ENCODE results near the gene MAP2K6. TPM values are rescaled to one million over a fixed set of nuclear protein-coding genes. Genes with fewer than 3 reads are reported as not detected.

Gene MAP2K6
- total RNA-seq, 1 experiment from 2014 or later, result 106 TPM

DNA sequence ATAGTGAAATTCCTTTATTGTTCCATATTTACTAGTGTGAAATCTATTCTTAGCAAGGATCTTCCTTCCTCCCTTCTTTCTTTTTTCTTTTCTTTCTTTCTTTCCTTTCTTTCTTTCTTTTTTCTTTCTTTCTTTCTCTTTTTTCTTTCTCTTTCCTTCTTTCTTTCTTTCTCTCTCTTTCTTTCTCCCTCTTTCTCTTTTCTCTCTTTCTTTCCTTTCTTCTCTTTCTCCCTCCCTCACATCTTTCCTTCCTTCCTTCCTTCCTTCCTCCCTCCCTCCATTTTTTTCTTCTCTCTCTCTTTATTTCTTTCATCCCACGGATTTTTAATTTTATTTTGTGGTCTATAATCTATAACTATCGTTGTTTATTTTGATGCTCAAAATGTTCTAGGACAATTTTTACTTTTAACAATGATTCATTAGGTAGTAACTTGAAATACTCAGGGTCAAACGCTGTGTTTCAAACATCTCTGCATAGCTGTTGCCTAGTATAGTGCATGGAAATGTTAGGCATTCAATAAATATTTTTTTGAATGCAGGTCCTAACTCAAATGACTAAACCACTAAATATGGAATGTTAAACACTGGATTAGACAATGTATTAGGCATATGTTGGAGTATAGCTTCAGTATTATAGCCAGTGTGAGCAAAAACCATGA is 178.3 kb downstream of the MAP2K6 start:
- no peaks in the 10 kb centered on the region; the same call in 1 of the 2 replicates for H3K9me2 ChIP-seq (replicated peaks; ENCODE audit: insufficient read depth, low read length)
- H3K27me3 ChIP-seq (ENCODE audit: low read length), result no peaks in the 10 kb centered on the region
- no peak overlapping the region for H3K27ac ChIP-seq (ENCODE audit: low read length)
- no peaks in the 10 kb centered on the region for H3K9me3 ChIP-seq (ENCODE audit: low read length)
- H2AFZ ChIP-seq (ENCODE audit: low read length), result no peak overlapping the region
- H3K4me2 ChIP-seq (ENCODE audit: low read depth, low read length, poor library complexity, severe bottlenecking), result no peak overlapping the region
- no peaks in the 10 kb centered on the region for H3K79me2 ChIP-seq (ENCODE audit: low read length)
- no peaks in the 10 kb centered on the region for H3K4me1 ChIP-seq (ENCODE audit: low read length)
- no peaks in the 10 kb centered on the region for H4K20me1 ChIP-seq (ENCODE audit: insufficient read depth, low read depth, low read length)
- H3K4me3 ChIP-seq (ENCODE audit: low read length), result no peak overlapping the region
- no peak for DNase-seq
- H3K36me3 ChIP-seq (ENCODE audit: insufficient read depth, low read length), result no peaks in the 10 kb centered on the region
- no peak overlapping the region for H3K9ac ChIP-seq (ENCODE audit: low read length)

GRCh38 chr17:69593351-69593715 is 178.8 kb downstream of the MAP2K6 start:
- DNase-seq, result no peak
- H4K20me1 ChIP-seq (ENCODE audit: insufficient read depth, low read depth, low read length), result no peaks in the 10 kb centered on the region
- no peaks in the 10 kb centered on the region for H3K79me2 ChIP-seq (ENCODE audit: low read length)
- H3K9ac ChIP-seq (ENCODE audit: low read length), result no peak overlapping the region
- no peak overlapping the region for H3K4me3 ChIP-seq (ENCODE audit: low read length)
- H3K27ac ChIP-seq (ENCODE audit: low read length), result no peak overlapping the region
- no peaks in the 10 kb centered on the region; the same call in 1 of the 2 replicates for H3K9me2 ChIP-seq (replicated peaks; ENCODE audit: insufficient read depth, low read length)
- no peaks in the 10 kb centered on the region for H3K4me1 ChIP-seq (ENCODE audit: low read length)
- no peak overlapping the region for H3K4me2 ChIP-seq (ENCODE audit: low read depth, low read length, poor library complexity, severe bottlenecking)
- no peaks in the 10 kb centered on the region for H3K27me3 ChIP-seq (ENCODE audit: low read length)
- H2AFZ ChIP-seq (ENCODE audit: low read length), result no peak overlapping the region
- H3K36me3 ChIP-seq (ENCODE audit: insufficient read depth, low read length), result no peaks in the 10 kb centered on the region
- H3K9me3 ChIP-seq (ENCODE audit: low read length), result no peaks in the 10 kb centered on the region

DNA sequence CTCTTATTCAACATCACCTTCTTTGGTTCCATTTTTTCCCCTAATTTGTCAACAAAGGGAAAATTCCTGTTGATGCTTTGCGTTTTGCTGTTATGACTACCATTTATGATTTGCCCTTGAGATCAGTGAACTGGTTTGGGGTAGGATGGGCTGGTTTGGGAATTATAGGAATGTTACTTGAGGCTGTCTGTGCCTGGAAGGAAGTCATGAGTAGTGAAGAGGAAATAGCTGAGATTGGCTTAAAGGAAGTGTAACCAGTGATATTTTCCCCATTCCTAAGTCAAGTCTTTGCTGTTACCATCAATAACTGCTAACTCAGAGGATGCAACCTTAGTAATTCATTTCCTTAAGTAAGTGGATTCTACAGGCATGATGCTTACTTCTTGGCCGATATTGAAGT is 179.2 kb downstream of the MAP2K6 start:
- DNase-seq, result peak; percentile 1
- no peaks in the 10 kb centered on the region; the same call in 1 of the 2 replicates for H3K9me2 ChIP-seq (replicated peaks; ENCODE audit: insufficient read depth, low read length)
- no peaks in the 10 kb centered on the region for H3K79me2 ChIP-seq (ENCODE audit: low read length)
- no peaks in the 10 kb centered on the region for H3K36me3 ChIP-seq (ENCODE audit: insufficient read depth, low read length)
- H3K27me3 ChIP-seq (ENCODE audit: low read length), result no peaks in the 10 kb centered on the region
- no peak overlapping the region for H3K9ac ChIP-seq (ENCODE audit: low read length)
- H3K27ac ChIP-seq (ENCODE audit: low read length), result no peak overlapping the region
- no peak overlapping the region for H3K4me3 ChIP-seq (ENCODE audit: low read length)
- no peak overlapping the region for H3K4me2 ChIP-seq (ENCODE audit: low read depth, low read length, poor library complexity, severe bottlenecking)
- H2AFZ ChIP-seq (ENCODE audit: low read length), result no peak overlapping the region
- no peaks in the 10 kb centered on the region for H4K20me1 ChIP-seq (ENCODE audit: insufficient read depth, low read depth, low read length)
- no peaks in the 10 kb centered on the region for H3K4me1 ChIP-seq (ENCODE audit: low read length)
- H3K9me3 ChIP-seq (ENCODE audit: low read length), result no peaks in the 10 kb centered on the region

DNA sequence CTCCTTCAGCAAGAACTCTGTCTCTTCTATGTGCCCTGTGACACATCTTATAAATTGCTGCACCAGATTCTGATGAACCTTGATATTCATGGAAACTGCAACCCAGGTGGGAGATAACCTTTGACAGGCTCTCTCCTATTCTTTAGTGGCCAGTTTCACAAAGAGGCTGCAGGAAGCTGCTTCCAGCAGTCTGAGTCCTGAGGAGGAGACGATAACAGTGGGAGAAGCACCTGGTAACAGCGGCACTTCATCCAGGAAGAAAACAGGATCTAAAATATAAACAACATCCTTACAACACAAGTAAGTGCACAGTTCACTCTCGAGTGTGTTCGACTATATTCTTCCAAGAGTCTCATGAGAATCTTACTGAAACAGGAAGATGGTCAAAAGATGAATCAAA is 180.1 kb downstream of the MAP2K6 start:
- no peak overlapping the region for H3K9ac ChIP-seq (ENCODE audit: low read length)
- H3K27ac ChIP-seq (ENCODE audit: low read length), result no peak overlapping the region
- H3K27me3 ChIP-seq (ENCODE audit: low read length), result no peaks in the 10 kb centered on the region

GRCh38 chr17:69596141-69596540 is 181.6 kb downstream of the MAP2K6 start:
- H3K4me2 ChIP-seq (ENCODE audit: low read depth, low read length, poor library complexity, severe bottlenecking), result no peak overlapping the region

More for the DNA sequence above, 180.1 kb downstream of the MAP2K6 start:
- H3K4me2 ChIP-seq (ENCODE audit: low read depth, low read length, poor library complexity, severe bottlenecking), result no peak overlapping the region
- no peaks in the 10 kb centered on the region for H3K4me1 ChIP-seq (ENCODE audit: low read length)
- H3K36me3 ChIP-seq (ENCODE audit: insufficient read depth, low read length), result no peaks in the 10 kb centered on the region
- no peaks in the 10 kb centered on the region for H3K9me3 ChIP-seq (ENCODE audit: low read length)
- DNase-seq, result peak; percentile 16
- H3K9me2 ChIP-seq (replicated peaks; ENCODE audit: insufficient read depth, low read length), result no peaks in the 10 kb centered on the region; the same call in 1 of the 2 replicates
- H3K79me2 ChIP-seq (ENCODE audit: low read length), result no peaks in the 10 kb centered on the region
- H3K4me3 ChIP-seq (ENCODE audit: low read length), result no peak overlapping the region
- H2AFZ ChIP-seq (ENCODE audit: low read length), result no peak overlapping the region
- H4K20me1 ChIP-seq (ENCODE audit: insufficient read depth, low read depth, low read length), result no peaks in the 10 kb centered on the region

GRCh38 chr17:69597898-69598692 is 183.6 kb downstream of the MAP2K6 start:
- Histone ChIP-seq H3K27me3 (ENCODE audit: low read length) (no peaks in the 10 kb centered on the region), H3K9ac (ENCODE audit: low read length) (no peak overlapping the region), H3K4me2 (ENCODE audit: low read depth, low read length, poor library complexity, severe bottlenecking) (no peak overlapping the region), H3K4me1 (ENCODE audit: low read length) (peaks cover 5% of the 10 kb centered on the region), H3K79me2 (ENCODE audit: low read length) (no peaks in the 10 kb centered on the region), H3K27ac (ENCODE audit: low read length) (no peak overlapping the region), H2AFZ (ENCODE audit: low read length) (no peak overlapping the region), H3K9me2 (replicated peaks; ENCODE audit: insufficient read depth, low read length) (no peaks in the 10 kb centered on the region; the same call in 1 of the 2 replicates), H4K20me1 (ENCODE audit: insufficient read depth, low read depth, low read length) (no peaks in the 10 kb centered on the region), H3K4me3 (ENCODE audit: low read length) (no peak overlapping the region), H3K36me3 (ENCODE audit: insufficient read depth, low read length) (no peaks in the 10 kb centered on the region), H3K9me3 (ENCODE audit: low read length) (no peaks in the 10 kb centered on the region)
- DNase-seq, result no peak

More at GRCh38 chr17:69596141-69596540, 181.6 kb downstream of the MAP2K6 start:
- no peaks in the 10 kb centered on the region for H3K9me3 ChIP-seq (ENCODE audit: low read length)
- no peak for DNase-seq
- no peak overlapping the region for H3K9ac ChIP-seq (ENCODE audit: low read length)
- no peaks in the 10 kb centered on the region for H3K4me1 ChIP-seq (ENCODE audit: low read length)
- no peaks in the 10 kb centered on the region for H4K20me1 ChIP-seq (ENCODE audit: insufficient read depth, low read depth, low read length)
- no peak overlapping the region for H3K27ac ChIP-seq (ENCODE audit: low read length)
- no peaks in the 10 kb centered on the region for H3K27me3 ChIP-seq (ENCODE audit: low read length)
- H3K36me3 ChIP-seq (ENCODE audit: insufficient read depth, low read length), result no peaks in the 10 kb centered on the region
- no peaks in the 10 kb centered on the region for H3K79me2 ChIP-seq (ENCODE audit: low read length)
- no peak overlapping the region for H2AFZ ChIP-seq (ENCODE audit: low read length)
- no peaks in the 10 kb centered on the region; the same call in 1 of the 2 replicates for H3K9me2 ChIP-seq (replicated peaks; ENCODE audit: insufficient read depth, low read length)
- no peak overlapping the region for H3K4me3 ChIP-seq (ENCODE audit: low read length)

DNA sequence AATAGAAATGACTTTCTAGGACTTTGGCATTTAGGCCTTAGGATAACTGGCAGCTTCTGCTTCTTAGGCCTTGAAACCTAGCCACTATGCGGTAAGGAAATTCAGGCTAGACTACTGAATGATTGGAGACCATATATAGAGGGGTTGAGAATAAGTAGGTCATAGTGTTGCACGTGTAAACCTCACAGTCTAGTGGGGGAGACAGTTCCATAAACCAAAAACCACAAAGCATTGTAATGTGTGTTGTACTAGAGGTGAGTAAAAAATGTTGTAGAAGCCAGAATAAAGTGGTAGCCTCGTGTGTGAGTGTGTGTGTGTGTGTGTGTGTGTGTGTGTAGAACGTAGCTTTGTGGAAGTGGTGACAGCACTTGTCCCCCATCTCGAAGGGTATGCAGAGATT is 188.5 kb downstream of the MAP2K6 start:
- H4K20me1 ChIP-seq (ENCODE audit: insufficient read depth, low read depth, low read length), result no peaks in the 10 kb centered on the region
- no peak overlapping the region for H3K4me3 ChIP-seq (ENCODE audit: low read length)
- H3K9me3 ChIP-seq (ENCODE audit: low read length), result no peaks in the 10 kb centered on the region
- no peaks in the 10 kb centered on the region for H3K36me3 ChIP-seq (ENCODE audit: insufficient read depth, low read length)
- no peak overlapping the region for H2AFZ ChIP-seq (ENCODE audit: low read length)
- peaks cover 23% of the 10 kb centered on the region for H3K4me1 ChIP-seq (ENCODE audit: low read length)
- no peak overlapping the region for H3K27ac ChIP-seq (ENCODE audit: low read length)
- no peak overlapping the region for H3K4me2 ChIP-seq (ENCODE audit: low read depth, low read length, poor library complexity, severe bottlenecking)
- H3K79me2 ChIP-seq (ENCODE audit: low read length), result no peaks in the 10 kb centered on the region
- no peaks in the 10 kb centered on the region for H3K9me2 ChIP-seq (replicated peaks; ENCODE audit: insufficient read depth, low read length)
- no peaks in the 10 kb centered on the region for H3K27me3 ChIP-seq (ENCODE audit: low read length)
- peak; percentile 37 for DNase-seq
- no peak overlapping the region for H3K9ac ChIP-seq (ENCODE audit: low read length)
